ENCODE results near the gene MOCS3. TPM values are rescaled to one million over a fixed set of nuclear protein-coding genes. Genes with fewer than 3 reads are reported as not detected.

The MOCS3 gene
- total and polyA plus RNA-seq, 2 of the 13 experiments (the other 11 are each of a cell fraction or from before 2014, with no cell fraction given) = 3.7 to 8.4 TPM

DNA sequence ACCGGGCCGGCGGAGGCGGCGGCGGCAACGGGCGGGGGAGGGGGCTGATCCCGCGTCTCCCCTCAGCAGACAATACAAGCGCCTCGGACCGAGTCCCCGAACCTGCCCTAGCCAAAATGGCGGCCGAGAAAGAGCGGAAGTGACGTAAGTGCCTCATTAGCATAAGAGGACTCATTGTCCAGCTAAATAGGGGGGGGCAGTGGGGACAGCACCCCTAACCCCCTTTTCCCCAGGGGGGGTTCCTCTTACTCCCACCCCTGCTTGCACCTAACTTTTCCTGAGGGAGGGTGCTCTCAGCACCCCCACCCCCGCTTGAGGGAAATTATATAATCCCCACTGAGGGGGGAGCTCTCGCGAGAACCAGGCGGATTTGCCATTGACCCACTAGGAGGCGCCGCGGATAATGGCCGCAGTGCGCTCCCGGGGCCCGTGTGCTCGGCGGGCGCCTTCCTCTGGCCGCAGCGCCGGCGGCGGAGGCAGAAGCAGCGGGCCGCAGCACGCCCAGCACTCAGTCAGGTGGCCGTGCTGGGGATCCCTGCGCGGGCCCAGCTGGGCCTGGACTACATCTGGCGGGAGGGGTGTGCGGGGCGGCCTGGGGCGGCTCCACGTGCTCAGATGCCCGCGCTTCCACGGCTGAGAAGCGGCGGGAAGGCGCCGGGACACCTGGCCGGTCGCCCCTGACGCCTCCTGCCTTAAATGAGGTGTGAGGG lies 27.2 kb upstream of the MOCS3 start, which contains the start of gene ADNP (continued):
- TF ChIP-seq BCL6 (CRISPR knock-in tag; IDR thresholded peaks at IDR 0.05) (0 out of 2 replicates have a peak, but pooled peaks have one; percentile 12), ZNF709 (CRISPR knock-in tag; IDR thresholded peaks at IDR 0.05) (0 out of 2 replicates have a peak, but pooled peaks have one; percentile 63), AHR (CRISPR knock-in tag; IDR thresholded peaks at IDR 0.05) (0 out of 2 replicates have a peak, but pooled peaks have one; percentile 29), ZNF766 (CRISPR knock-in tag; IDR thresholded peaks at IDR 0.05; ENCODE audit: borderline replicate concordance) (0 out of 2 replicates have a peak, but pooled peaks have one; percentile 50), NR2C2 (CRISPR knock-in tag; IDR thresholded peaks at IDR 0.05; ENCODE audit: borderline replicate concordance) (0 out of 2 replicates have a peak, but pooled peaks have one; percentile 33), ZNF230 (CRISPR knock-in tag; IDR thresholded peaks at IDR 0.05) (no peak), IRF2 (CRISPR knock-in tag; IDR thresholded peaks at IDR 0.05) (peak; percentile 67)
- TF ChIP-seq, protein P1, sequence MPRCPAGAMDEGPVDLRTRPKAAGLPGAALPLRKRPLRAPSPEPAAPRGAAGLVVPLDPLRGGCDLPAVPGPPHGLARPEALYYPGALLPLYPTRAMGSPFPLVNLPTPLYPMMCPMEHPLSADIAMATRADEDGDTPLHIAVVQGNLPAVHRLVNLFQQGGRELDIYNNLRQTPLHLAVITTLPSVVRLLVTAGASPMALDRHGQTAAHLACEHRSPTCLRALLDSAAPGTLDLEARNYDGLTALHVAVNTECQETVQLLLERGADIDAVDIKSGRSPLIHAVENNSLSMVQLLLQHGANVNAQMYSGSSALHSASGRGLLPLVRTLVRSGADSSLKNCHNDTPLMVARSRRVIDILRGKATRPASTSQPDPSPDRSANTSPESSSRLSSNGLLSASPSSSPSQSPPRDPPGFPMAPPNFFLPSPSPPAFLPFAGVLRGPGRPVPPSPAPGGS (CRISPR knock-in tag; IDR thresholded peaks at IDR 0.05) = 0 out of 2 replicates have a peak, but pooled peaks have one; percentile 19
- TF ChIP-seq, protein P2, sequence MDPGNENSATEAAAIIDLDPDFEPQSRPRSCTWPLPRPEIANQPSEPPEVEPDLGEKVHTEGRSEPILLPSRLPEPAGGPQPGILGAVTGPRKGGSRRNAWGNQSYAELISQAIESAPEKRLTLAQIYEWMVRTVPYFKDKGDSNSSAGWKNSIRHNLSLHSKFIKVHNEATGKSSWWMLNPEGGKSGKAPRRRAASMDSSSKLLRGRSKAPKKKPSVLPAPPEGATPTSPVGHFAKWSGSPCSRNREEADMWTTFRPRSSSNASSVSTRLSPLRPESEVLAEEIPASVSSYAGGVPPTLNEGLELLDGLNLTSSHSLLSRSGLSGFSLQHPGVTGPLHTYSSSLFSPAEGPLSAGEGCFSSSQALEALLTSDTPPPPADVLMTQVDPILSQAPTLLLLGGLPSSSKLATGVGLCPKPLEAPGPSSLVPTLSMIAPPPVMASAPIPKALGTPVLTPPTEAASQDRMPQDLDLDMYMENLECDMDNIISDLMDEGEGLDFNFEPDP (CRISPR knock-in tag; conservative IDR thresholded peaks at IDR 0.05) = no peak

All from HepG2 (cell line).